Measurements from ENCODE around the gene B4GALT4.
"Not testable (repeated sequence)": the region's sequence is repeated elsewhere in the genome, so short reads cannot be mapped to it uniquely, and the experiment has no call there.

The B4GALT4 gene, protein sequence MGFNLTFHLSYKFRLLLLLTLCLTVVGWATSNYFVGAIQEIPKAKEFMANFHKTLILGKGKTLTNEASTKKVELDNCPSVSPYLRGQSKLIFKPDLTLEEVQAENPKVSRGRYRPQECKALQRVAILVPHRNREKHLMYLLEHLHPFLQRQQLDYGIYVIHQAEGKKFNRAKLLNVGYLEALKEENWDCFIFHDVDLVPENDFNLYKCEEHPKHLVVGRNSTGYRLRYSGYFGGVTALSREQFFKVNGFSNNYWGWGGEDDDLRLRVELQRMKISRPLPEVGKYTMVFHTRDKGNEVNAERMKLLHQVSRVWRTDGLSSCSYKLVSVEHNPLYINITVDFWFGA

DNA sequence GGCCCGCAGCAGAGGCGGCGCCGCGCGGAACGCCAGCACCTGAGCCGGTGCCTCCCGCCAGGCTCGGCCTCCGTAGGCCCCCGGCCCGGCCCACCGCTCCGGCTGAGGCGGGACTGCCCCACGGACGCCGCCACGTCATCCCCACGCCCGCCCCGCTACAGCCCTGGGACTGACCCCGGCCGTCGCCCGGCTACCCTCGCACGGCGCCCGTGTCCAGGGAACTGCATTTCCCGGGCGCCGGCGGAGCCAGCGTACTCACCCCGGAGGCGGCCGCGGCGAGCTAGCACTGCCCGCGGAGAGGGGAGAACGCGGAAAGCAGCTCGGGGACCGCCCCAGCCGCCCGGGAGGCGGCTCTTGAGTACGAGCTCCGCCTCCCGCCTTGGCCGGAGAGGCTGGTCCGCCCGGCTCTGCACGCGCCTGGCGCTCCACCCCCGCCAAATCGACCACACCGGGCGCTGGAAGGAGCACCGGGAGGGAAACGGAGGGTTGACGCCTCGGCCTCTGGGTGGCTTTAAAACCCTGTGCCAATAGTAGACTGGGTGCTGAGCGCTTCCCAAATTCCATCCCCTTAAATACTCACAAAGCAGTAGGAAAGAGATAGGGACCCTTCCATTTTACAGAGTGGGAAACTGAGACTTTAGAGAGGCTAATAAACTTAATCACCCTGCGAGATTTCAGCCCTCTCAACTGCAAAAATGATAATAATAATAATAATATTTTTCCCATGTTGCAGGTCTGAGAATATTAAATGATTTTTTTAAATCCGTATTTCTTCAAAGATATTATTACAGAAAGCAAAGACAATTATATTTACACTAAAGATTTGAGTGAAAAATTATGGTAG is at the start of gene B4GALT4:
TSS of gene B4GALT4 (minus strand) at position 288 of the 844 bp plus-strand sequence. CDS start 10,779 bp downstream, outside the sequence.
- DNase-seq (ENCODE audit: low read depth) = peak; percentile 32

DNA sequence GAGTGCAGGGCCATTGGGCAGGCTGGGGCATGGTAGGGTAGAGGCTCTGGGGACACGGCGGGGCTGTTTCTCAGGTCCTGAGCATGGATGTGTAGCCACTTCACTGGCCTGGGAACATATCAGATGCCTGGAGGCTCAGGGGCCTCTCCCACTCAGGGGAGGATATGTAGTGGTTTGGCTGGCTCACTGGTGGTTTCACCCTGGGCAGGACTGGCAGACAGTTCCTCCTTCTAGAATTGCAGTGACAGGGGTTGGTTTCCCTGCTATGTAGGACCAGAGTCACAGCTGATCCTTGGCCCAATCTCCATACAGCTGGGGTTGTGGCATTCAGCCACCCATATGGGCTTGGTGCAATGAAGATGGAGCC is 48.7 kb upstream of the B4GALT4 start:
- no peak for DNase-seq (ENCODE audit: low read depth)

DNA sequence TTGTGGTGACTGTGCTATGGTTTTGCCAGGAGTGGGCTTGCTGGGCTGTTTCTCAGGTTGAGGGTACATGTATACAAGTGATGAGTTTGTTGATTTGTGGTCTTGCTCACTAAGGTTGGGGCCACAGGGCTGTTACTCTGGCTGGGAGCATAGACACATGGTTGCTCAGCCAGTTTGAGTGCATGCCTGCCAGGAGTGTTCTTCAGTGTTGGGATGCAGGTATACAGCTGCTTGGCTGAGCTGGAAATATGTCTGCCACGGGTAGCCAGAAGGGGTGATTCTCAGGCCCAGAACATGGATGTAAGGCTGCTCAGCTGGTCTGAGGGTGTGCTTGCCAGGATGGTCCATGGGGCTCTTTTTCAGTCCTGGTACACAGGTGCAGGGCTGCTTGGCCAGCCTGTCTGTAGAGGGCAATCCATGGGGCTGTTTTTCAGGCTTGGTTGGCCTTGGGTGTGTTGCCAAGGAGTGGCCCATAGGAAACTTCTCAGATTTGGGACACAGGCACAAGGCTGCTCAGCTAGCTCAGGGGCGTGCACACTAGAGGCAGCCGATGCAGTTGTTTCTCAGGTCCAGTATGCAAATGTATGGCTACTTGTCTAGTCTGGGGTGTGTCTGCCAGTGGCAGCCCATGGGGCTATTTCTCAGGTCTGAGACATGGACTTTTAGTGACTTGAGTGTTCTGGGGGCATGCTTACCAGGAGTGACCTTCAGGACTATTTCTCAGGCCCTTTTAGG is 48.2 kb upstream of the B4GALT4 start:
- DNase-seq (ENCODE audit: low read depth) = no peak

DNA sequence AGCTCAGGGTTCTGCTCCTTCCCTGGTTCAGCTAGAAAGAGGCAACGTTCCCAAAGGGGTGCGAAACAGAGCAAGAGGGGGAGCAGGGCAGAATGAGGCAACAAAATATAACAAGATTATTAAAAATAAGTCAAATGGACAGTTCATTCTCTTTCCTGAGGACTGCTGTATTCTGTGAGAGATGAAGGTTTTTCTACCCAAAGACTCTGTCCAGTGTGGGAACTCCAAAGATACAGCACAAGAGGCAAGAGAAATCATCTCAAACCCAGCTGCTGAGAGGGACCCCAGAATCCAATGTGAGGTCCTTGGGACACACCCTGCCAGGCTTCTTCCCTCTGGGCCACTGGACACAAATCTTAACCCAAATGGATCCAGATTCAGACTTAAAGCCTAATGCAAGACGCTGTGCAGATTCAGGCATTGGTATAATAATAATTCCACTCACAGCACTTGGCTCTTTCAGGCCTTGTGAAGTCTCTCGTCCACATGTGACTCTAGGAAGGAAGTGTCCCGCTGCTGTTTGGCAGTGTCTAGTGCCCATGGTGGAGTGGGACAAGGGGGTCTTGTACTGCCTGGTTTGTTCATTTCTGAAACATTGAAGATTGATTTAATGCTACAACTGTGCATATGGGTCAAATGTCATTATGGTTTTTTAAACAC is 39.0 kb upstream of the B4GALT4 start:
- DNase-seq (ENCODE audit: low read depth) = no peak

DNA sequence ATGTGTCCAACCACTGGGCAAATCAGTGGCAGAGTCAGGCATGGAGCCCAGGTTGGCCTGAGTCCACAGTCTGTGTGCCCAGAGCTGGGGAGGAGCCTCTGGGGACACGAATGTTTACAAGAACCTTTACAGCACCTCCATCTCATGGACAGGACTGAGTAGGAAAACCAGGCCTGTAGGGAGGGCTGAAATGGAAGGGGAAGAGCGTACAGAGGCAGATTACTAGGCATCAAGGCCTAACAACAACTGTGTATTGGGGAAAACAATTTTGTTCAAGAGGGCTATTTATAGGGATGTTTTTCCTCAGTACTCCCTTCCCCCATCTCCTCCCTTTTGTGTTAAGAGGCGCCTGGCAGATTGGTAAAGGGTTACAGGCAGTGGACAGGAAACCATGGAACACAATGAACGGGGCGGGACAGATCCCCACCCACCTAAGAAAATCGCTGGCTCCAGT is 38.5 kb upstream of the B4GALT4 start:
- DNase-seq (ENCODE audit: low read depth) = no peak

DNA sequence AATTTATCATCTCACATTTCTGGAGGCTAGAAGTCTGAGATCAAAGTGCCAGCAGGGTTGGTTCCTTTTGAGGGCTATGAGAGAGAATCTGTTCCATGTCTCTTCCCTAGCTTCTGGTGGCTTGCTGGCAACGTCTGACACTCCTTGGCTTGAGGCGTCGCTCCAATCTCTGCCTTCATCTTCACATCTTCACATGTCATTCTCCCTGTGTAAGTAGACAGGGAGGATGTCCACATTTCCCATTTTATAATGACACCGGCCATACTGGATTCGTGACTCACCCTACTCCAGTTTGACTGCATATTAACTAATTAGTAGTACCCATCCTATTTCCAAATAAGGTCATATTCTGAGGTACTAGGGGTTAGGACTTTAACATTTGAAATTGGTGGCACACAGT is 36.0 kb upstream of the B4GALT4 start:
- DNase-seq (ENCODE audit: low read depth) = no peak

DNA sequence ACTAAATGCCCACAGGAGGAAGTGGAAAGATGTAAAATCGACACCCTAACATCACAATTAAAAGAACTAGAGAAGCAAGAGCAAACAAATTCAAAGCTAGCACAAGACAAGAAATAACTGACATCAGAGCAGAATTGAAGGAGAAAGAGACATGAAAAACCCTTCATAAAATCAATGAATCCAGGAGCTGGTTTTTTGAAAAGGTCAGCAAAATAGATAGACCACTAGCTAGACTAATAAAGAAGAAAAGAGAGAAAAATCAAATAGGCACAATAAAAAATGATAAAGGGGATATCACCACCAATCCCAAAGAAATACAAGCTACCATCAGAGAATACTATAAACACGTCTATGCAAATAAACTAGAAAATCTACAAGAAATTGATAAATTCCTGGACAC is 29.5 kb upstream of the B4GALT4 start:
- DNase-seq (ENCODE audit: low read depth) = not testable (repeated sequence)

DNA sequence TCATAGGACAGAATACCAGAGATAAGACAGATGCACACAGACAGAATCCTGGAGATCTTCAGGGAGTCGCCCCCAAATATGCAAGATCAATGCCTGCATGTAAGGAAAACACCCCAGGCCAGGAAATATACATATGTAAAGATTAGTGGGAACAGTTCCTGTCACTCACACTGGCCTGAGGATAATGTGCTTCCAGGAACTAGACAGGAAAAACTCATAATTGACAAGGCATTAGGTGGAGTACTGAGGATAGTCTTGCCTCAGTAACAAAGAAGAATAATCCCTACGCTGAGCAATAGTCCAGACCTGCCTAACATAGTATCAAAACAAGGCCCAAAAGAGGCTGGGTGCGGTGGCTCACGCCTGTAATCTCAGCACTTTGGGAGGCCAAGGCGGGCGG is 20.4 kb upstream of the B4GALT4 start:
- no peak for DNase-seq (ENCODE audit: low read depth)

DNA sequence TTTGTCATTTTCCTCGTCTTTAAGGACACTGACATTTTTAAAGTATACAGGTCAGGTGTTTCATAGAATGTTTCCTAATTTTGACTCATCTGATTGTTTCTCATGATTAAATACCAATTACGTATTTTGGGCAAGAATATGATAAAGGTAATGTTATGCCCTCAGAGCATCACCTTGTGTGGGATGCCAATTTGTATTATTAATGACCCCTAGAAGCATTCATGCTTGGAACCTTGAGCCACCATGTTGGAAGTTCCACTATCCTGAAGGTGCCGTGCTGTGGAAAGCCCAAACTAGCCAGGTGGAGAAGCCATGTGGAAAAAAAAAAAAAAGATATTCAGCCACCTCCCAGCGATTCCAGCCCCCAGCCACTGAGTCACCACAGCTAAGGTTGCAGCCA is 19.1 kb upstream of the B4GALT4 start:
- no peak for DNase-seq (ENCODE audit: low read depth)

DNA sequence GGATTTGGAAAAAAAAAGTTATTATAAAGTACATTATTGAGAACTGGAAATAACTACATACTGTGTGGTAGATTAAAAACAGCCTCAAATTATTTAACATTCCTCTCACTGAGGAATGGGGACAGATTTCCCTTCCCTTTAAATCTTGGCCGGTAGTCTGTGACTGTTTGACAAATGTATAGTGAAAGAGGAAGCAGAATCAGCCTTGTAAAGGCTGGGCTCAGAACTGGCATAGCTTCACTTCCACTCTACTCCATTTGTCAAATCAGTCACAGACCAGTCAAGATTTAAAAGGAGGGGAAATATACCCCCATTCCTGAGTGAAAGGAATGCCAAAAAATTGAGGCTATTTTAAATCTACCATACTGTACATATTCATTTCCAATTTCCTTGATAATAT is 18.2 kb upstream of the B4GALT4 start:
- DNase-seq (ENCODE audit: low read depth) = no peak

DNA sequence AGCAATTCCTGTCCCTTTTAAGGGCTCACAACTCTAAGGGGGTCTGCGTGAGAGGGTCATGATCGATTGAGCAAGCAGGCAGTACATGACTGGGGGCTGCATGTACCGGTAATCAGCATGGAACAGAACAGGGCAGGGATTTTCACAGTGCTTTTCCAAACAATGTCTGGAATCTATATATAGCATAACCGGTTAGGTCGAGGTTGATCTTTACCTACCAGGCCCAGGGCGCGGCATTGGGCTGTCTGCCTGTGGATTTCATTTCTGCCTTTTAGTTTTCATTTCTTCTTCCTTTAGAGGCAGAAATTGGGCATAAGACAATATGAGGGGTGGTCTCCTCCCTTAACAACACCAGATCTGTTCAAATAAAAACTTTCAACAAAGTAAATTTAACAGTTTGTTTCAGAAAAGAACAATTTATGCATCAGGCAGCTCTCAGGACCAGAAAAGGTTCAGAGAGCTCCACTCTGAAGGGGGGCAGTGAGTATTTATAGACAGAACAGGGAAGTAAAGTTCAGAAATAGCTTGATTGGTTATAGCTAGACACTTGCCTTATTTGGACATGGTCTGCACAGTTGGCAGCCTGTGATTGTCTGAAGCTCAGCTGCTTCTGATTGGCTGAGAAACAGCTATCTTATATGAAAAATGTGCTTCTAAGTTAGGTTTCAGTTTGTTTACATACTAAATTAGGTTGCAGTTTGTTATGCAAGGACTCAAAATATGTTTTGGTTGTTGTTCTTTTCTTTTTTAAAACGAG is 17.2 kb upstream of the B4GALT4 start:
- DNase-seq (ENCODE audit: low read depth) = no peak

DNA sequence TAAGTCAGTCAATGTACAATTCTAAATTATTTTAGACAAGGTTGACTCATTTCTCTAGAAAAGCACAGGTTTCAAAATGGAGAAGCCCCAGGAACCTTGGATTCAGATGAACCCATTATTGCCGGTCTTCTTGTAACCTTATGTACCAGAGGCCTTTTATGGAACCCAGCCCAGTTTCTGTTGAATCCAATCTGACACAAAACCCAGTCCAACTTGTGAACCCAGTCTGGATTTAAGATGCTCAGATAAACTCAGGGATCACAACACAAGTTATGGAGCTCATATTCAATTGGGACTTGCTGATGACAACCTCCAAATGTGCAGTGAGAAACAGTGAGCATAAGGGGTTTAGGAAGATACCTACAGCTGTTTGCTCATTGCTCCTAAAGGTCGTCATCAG is 16.4 kb upstream of the B4GALT4 start:
- no peak for DNase-seq (ENCODE audit: low read depth)

DNA sequence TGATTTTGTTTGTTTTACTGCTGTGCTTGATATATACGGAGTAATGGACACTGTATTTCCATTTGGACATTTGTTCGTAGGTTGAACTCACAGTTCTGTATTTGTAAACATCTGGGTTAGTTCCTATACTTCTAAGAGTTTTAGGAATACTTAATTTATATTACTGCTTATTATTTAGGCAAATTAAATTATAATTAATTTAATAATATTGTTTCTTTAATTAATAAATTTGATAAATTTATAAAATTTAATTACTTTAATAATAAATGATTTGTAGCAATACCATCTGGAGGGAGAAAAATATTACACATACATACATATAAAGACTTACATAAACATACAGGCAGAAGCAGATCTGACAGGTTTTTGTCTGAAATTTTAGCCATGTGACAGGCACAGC is 14.5 kb upstream of the B4GALT4 start:
- no peak for DNase-seq (ENCODE audit: low read depth)

DNA sequence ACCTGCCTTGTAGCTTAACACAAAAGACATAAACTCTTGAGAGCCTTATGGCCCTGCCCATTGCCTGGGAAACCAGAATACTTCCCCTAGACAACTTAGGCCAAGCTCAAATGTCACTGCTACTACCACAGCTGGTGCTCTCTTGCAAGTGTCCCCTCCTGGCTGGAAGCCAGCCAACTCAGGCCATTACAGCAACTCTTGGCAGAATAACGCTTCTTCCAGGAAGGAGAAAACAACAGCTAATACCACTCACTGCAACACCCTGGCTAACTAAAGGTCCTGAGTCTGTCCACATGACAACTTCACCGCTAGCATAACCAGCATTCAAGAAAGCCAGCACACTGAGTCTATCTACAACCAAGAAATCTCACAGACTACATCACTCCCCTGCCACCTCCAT is 5.1 kb upstream of the B4GALT4 start:
- DNase-seq (ENCODE audit: low read depth) = no peak

DNA sequence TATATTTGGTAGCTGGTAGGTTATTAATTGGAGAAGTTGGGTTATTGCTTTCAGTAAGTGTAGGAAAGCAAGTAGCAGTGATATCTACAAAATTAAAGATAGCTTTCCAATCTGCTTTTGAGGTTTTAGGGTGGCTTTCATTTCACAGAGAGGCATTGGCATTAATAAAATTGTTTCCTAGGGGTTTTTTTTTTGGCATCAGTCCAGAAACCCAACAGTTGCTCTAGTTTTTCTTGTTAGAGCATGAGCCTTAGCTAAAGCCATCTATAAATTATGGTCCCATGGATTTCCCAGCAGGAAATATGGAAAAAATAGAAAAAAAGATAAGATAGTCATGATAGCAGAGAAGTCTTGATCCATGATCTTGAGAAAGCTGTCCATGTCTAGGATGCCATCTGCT is 3.0 kb upstream of the B4GALT4 start:
- DNase-seq (ENCODE audit: low read depth) = no peak

DNA sequence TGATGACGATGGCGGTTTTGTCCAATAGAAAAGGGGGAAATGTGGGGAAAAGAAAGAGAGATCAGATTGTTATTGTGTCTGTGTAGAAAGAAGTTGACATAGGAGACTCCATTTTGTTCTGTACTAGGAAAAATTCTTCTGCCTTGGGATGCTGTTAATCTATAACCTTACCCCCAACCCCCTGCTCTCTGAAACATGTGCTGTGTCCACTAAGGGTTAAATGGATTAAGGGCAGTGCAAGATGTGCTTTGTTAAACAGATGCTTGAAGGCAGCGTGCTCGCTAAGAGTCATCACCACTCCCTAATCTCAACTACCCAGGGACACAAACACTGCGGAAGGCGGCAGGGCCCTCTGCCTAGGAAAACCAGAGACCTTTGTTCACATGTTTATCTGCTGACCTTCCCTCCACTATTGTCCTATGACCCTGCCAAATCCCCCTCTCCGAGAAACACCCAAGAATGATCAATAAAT is 2.4 kb upstream of the B4GALT4 start:
- not testable (repeated sequence) for DNase-seq (ENCODE audit: low read depth)

DNA sequence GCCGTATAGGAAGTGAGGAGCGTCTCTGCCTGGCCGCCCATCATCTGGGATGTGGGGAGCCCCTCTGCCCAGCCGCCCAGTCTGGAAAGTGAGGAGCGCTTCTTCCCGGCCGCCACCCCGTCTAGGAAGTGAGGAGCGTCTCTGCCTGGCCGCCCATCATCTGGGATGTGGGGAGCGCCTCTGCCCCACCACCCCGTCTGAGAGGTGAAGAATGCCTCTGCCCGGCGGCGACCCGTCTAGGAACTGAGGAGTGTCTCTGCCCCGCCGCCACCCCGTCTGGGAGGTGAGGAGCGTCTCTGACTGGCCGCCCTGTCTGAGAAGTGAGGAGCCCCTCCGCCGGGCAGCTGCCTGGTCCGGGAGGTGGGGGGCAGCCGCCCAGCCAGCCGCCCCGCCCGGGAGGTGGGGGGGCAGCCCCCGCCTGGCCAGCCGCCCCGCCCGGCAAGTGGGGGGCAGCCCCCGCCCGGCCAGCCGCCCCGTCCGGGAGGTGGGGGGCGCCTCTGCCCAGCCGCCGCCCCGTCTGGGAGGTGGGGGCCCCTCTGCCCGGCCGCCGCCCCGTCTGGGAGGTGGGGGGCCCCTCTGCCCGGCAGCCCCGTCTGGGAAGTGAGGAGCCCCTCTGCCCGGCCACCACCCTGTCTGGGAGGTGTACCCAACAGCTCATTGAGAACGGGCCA is 1.8 kb upstream of the B4GALT4 start:
- not testable (repeated sequence) for DNase-seq (ENCODE audit: low read depth)

DNA sequence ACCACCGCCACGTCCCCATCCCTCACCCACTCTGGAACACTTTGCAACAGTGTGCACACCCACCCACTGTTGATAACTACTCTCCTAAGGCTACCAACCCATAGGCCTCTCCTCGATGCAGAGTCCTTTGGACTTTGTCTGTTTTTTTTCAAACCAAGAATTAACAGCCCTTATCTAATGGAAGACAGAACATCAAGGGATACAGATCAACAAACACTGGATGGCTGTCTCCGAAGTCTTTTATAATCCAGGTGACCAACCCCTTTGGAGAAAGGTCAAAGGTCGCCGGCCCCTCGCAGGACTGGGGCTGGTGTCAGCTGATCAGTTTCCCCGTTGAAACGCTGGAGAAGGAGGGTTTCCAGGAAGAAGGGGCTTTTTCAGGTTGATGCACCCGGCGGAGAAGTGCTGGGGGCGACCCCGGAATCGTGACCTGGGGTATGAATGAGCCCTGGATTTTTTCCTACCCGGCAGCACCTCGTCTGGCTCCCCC is 532 bp downstream of the B4GALT4 start:
- no peak for DNase-seq (ENCODE audit: low read depth)

DNA sequence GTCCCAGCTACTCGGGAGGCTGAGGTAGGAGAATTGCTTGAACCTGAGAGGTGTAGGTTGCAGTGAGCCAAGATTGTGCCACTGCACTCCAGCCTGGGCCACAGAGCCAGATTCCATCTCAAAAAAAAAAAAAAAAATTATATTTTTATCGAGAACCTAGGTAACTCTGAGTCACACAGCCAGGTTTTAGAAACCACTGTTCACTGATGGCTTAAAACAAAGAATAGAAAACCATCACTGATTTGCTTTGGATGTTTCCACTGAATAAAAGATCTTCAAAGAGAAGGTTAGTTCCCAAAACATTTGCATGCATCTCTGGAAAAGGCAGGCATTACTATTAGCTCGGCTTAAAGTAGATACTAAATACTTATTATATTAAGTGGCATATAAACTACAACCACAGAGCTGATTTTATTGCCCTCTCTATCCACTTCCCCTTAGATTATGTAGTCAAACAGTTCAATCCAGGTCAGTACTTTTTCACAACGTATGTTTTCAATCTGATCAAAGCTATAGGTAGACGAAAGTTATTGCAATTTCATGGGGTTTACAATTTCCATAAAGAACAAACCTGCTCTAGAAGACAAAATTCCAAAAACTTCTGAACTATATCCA is 1.4 kb downstream of the B4GALT4 start:
- no peak for DNase-seq (ENCODE audit: low read depth)

DNA sequence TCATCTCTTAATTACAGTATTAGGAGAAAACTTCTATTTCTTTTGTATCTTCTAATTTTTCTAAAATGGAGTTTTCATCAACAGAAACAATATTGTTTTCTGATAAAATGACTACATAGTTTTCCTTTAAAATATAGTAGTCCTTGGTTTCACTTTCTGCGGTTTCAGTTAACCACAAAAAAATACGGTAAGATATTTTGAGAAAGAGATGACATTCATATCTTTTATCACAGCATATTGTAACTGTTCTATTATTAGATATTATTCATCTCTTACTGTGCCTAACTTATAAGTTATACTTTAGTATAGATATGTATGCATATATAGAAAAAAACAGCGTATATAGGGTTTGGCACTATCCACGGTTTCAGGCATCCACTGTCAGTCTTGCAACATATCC is 2.3 kb downstream of the B4GALT4 start:
- no peak for DNase-seq (ENCODE audit: low read depth)
